ENCODE data around the gene WDFY2. TPM values are rescaled to one million over a fixed set of nuclear protein-coding genes. Genes with fewer than 3 reads are reported as not detected.

Gene WDFY2
- total and polyA plus RNA-seq, 11 donors = 2.0 to 12.6 (median 6.5) TPM

- Histone ChIP-seq H3K9me3 (no peaks in the 10 kb centered on the region), H3K4me1 (peaks cover 3 to 81% (median 40%) of the 10 kb centered on the region in 12 donors), H3K27me3 (no peaks in the 10 kb centered on the region), H3K4me3 (no peak overlapping the region), H3K27ac (peak overlapping the region in 1 of 12 donors; percentile 15), H3K36me3 (no peaks in the 10 kb centered on the region)
- intact Hi-C loops (cut with DNase I) = loop anchor here in 1 of 10 donors (5.0 kb wide), 1 partner anchor 36 kb away; no protein-coding TSS in a partner anchor
- no peak for ATAC-seq
- 33 to 64% (median 43%) methylated on average over 2 of the region's 2 CpGs for WGBS, 4 donors
- no peak for TF ChIP-seq POLR2A (IDR thresholded peaks at IDR 0.05)
- TF ChIP-seq CTCF (IDR thresholded peaks at IDR 0.05) = no peak
- no peak for DNase-seq
These were observed 39.2 kb downstream of the WDFY2 start for GRCh38 chr13:51623473-51623872.

DNA sequence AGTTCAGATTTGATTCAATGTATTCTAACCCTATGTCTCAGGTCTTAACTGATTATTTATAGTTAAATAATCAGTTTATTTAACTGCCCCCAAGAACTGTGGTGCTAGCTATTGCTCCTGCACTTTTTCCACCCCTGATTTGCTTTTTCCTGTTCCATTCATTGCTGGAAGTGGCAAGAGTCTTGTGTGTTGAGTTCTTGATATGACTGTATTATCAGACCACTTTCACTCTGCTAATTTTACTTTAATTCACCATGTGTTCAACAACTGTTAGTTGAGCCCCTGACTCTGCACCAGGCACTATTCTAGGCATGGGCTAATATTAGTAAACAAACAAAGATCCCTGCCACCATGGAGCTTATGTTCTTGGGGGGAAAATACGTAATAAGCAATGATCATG is 39.9 kb downstream of the WDFY2 start:
- H3K4me1 ChIP-seq = peaks cover 3 to 73% (median 32%) of the 10 kb centered on the region in 12 donors
- 57 to 67% (median 63%) methylated on average over 1 of the region's 1 CpG for WGBS, 4 donors
- no peak overlapping the region for H3K4me3 ChIP-seq
- intact Hi-C loops (cut with DNase I) = loop anchor here in 1 of 10 donors (5.0 kb wide), 1 partner anchor 37 kb away; no protein-coding TSS in a partner anchor
- ATAC-seq (no peak), DNase-seq (no peak)
- no peaks in the 10 kb centered on the region for H3K36me3 ChIP-seq
- no peak for TF ChIP-seq POLR2A (IDR thresholded peaks at IDR 0.05)
- TF ChIP-seq CTCF (IDR thresholded peaks at IDR 0.05) = no peak
- no peaks in the 10 kb centered on the region for H3K27me3 ChIP-seq
- H3K27ac ChIP-seq = peak overlapping the region in 1 of 12 donors; percentile 15
- H3K9me3 ChIP-seq = no peaks in the 10 kb centered on the region

DNA sequence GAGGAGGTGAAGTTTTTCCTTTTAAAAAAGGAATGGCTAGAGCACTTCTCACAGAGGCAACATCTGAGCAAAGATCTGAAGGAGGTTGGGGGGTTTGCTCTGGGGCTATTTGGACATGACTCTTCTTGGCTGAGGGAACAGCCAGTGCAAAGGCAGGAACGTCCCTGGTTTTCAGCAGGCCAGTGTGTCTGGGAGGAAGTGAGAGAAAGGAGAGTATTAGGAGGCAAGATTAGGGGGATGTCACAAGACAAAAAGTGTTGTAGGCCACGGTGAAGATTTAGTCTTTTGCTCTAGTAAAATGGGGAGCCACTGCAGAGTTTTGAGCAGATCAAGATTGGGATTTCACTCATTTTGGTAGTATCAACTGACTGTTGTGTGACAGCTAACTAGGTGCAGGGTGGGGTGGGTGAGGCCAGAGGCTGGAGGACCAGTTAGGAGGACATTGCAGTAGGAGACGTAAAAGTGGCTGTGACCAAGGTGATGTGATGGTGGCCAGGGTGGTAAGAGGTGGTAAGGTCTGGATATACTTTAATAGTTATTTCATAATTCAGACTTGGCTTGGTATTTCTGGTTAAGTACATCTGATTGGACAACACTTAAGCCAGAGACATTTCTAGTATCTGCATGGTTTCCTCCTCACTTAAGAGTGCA is 40.6 kb downstream of the WDFY2 start:
- H3K4me1 ChIP-seq = peaks cover 0 to 67% (median 28%) of the 10 kb centered on the region in 12 donors
- 53 to 61% (median 57%) methylated on average over 3 of the region's 3 CpGs for WGBS, 4 donors

More for the DNA sequence above, 40.6 kb downstream of the WDFY2 start:
- intact Hi-C loops (cut with DNase I) = loop anchor here in 1 of 10 donors (5.0 kb wide), 1 partner anchor 38 kb away; no protein-coding TSS in a partner anchor
- no peaks in the 10 kb centered on the region for H3K9me3 ChIP-seq
- ATAC-seq (no peak), DNase-seq (no peak)
- no peaks in the 10 kb centered on the region for H3K36me3 ChIP-seq
- H3K27me3 ChIP-seq = no peaks in the 10 kb centered on the region
- TF ChIP-seq POLR2A (IDR thresholded peaks at IDR 0.05) = no peak
- no peak for TF ChIP-seq CTCF (IDR thresholded peaks at IDR 0.05)
- peak overlapping the region in 1 of 12 donors; percentile 16 for H3K27ac ChIP-seq
- H3K4me3 ChIP-seq = no peak overlapping the region
